Right lobe of liver (tissue), 4 donors: ENCODE results near the gene TCEA3.

ENCODE experiments used
- POLR2A ChIP-seq: fragments of 450-650 bp; IDR thresholded peaks from one replicate; pipeline ENCODE4 v1.6.1; 2017; ENCODE audit warnings: antibody characterized with exemption, mild to moderate bottlenecking
- TF ChIP-seq, protein P1 (sequence below), 4 donors: fragments of 200-600 bp in 3 of 4; fragments of 450-650 bp in 1 of 4; IDR thresholded peaks; one replicate each; pipeline versions ENCODE4 v1.5.1 to v1.8.0; 2016 to 2022; ENCODE audit warnings: antibody characterized with exemption in 4 of 4, mild to moderate bottlenecking in 2 of 4
- donor health status: DM: no; HTN: no; CAD: no.
- donor health status: DM: no; HTN: no; CAD: no.
- donor health status: DM: no; HTN: yes; CAD: no.

- no peak for TF ChIP-seq POLR2A
- TF ChIP-seq, protein P1, sequence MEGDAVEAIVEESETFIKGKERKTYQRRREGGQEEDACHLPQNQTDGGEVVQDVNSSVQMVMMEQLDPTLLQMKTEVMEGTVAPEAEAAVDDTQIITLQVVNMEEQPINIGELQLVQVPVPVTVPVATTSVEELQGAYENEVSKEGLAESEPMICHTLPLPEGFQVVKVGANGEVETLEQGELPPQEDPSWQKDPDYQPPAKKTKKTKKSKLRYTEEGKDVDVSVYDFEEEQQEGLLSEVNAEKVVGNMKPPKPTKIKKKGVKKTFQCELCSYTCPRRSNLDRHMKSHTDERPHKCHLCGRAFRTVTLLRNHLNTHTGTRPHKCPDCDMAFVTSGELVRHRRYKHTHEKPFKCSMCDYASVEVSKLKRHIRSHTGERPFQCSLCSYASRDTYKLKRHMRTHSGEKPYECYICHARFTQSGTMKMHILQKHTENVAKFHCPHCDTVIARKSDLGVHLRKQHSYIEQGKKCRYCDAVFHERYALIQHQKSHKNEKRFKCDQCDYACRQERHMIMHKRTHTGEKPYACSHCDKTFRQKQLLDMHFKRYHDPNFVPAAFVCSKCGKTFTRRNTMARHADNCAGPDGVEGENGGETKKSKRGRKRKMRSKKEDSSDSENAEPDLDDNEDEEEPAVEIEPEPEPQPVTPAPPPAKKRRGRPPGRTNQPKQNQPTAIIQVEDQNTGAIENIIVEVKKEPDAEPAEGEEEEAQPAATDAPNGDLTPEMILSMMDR (IDR thresholded peaks at IDR 0.05) = no peak
Observed at GRCh38 chr1:23381233-23381885, 43.2 kb downstream of the TCEA3 start.
